ENCODE data around the gene SLC4A8. TPM values are rescaled to one million over a fixed set of nuclear protein-coding genes. Genes with fewer than 3 reads are reported as not detected.

Gene SLC4A8
- total RNA-seq, 1 experiment from 2014 or later, result 26.3 TPM

GRCh38 chr12:51460519-51460918 is 35.9 kb downstream of the SLC4A8 start:
- Histone ChIP-seq H2AFZ (ENCODE audit: low read length) (no peak overlapping the region), H3K18ac (ENCODE audit: insufficient read length, low read depth, low read length) (no peak overlapping the region), H3K23me2 (ENCODE audit: insufficient read length, low read depth, low read length, poor library complexity, severe bottlenecking) (no peaks in the 10 kb centered on the region), H2BK120ac (ENCODE audit: low read depth, low read length, poor library complexity, severe bottlenecking) (no peak overlapping the region), H3K27me3 (ENCODE audit: insufficient read depth, low read length) (no peaks in the 10 kb centered on the region), H3K56ac (ENCODE audit: insufficient read length, low read depth, low read length) (no peak overlapping the region), H3K4ac (ENCODE audit: low read depth, low read length) (no peak overlapping the region), H3K9ac (ENCODE audit: extremely low read depth, insufficient read length, low read length) (no peak overlapping the region), H2BK15ac (ENCODE audit: low read depth, low read length) (no peak overlapping the region), H3K9me3 (ENCODE audit: control insufficient read depth, low read depth, low read length) (no peaks in the 10 kb centered on the region), H3K14ac (ENCODE audit: insufficient read depth, low read length) (no peak overlapping the region), H4K20me1 (ENCODE audit: control insufficient read depth, insufficient read depth, insufficient read length) (no peaks in the 10 kb centered on the region), H3K79me1 (ENCODE audit: insufficient read depth, low read depth, low read length, poor library complexity, severe bottlenecking) (no peaks in the 10 kb centered on the region), H2BK20ac (ENCODE audit: low read depth, low read length, poor library complexity, severe bottlenecking) (no peak overlapping the region), H2BK5ac (ENCODE audit: insufficient read length, low read length) (no peak overlapping the region), H4K91ac (ENCODE audit: insufficient read length, low read depth, low read length) (no peak overlapping the region), H2AK5ac (ENCODE audit: insufficient read length, low read length) (no peak overlapping the region), H3K79me2 (ENCODE audit: insufficient read depth, low read length) (no peaks in the 10 kb centered on the region), H3K23ac (ENCODE audit: insufficient read length, low read depth, low read length) (no peak overlapping the region), H4K5ac (ENCODE audit: insufficient read length, low read depth, low read length) (no peak overlapping the region), H2BK12ac (ENCODE audit: insufficient read length, low read depth, low read length) (no peak overlapping the region), H3T11ph (ENCODE audit: low read length) (no peak overlapping the region), H3K27ac (ENCODE audit: insufficient read length, low read depth, low read length) (no peak overlapping the region), H3K4me2 (ENCODE audit: insufficient read depth, insufficient read length, low read length) (no peak overlapping the region), H4K8ac (replicated peaks; ENCODE audit: insufficient read length, low read depth, low read length) (no peak overlapping the region), H3K4me1 (ENCODE audit: insufficient read depth, low read length) (no peaks in the 10 kb centered on the region; the same call in none of the 2 replicates)
- TF ChIP-seq CTCF (conservative IDR thresholded peaks at IDR 0.05), result no peak
- Mint-ChIP-seq H3K4me3 (no peak overlapping the region), H3K36me3 (ENCODE audit: insufficient read depth in 1 of 3, low read depth in 3 of 3) (peaks cover 0 to 67% (median 48%) of the 10 kb centered on the region in 3 experiments; a peak in 6 of 7 replicates), H3K4me1 (peaks cover 22 to 28% of the 10 kb centered on the region in 2 experiments), H3K9me3 (no peaks in the 10 kb centered on the region), H3K27me3 (ENCODE audit: low read depth) (no peaks in the 10 kb centered on the region; the same call in 1 of the 2 replicates), H3K27ac (no peak overlapping the region)
- no CpG with 5 or more reads among the region's 2 CpGs for WGBS (ENCODE audit: extremely low coverage, insufficient read length, low lambda C conversion rate)
- no peak for DNase-seq

Measured in H9 (cell line).